GM12891 (cell line): ENCODE results near the gene GLP2R.

ENCODE experiments used
- POLR2AphosphoS5 ChIP-seq: IDR thresholded peaks from 2 replicates; pipeline ENCODE4 v1.6.1; 2011; ENCODE audit warnings: low read depth, low read length, control low read depth
- TAF1 ChIP-seq: IDR thresholded peaks from 2 replicates; pipeline ENCODE4 v1.6.1; 2011; ENCODE audit warnings: low read depth, low read length, control low read depth

GRCh38 chr17:9917801-9918200 is 92.1 kb downstream of the GLP2R start:
- TF ChIP-seq TAF1 (no peak), POLR2AphosphoS5 (no peak)
